ENCODE measurements around the gene RGL1. TPM values are rescaled to one million over a fixed set of nuclear protein-coding genes. Genes with fewer than 3 reads are reported as not detected.
A peak's percentile ranks its signal among the peaks of the same experiment; 100 is the strongest.

Gene RGL1
- total RNA-seq, 1 experiment from 2014 or later, result 74.0 TPM

DNA sequence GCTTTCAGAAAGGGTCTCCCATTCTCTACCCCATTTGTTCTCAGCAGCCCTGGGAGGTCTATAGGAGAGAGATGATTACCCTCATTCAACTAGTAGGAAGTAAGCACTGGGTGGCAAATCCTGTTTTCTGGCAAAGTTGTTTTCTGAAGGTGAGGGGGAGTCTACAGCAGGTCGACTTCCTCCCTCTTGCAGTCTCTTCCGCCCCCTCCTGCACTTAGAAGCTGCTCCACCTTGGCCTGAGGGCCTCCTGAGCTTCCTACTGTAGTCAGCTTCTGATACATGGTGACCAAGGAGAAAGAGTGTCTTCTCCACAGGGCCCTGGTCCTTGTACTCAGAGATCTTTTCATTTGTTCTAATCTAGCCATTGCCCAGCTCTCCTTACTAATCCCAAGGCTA is 93.1 kb downstream of the RGL1 start:
- Histone ChIP-seq H3K27ac (ENCODE audit: low read depth, low read length, poor library complexity, severe bottlenecking) (peak overlapping the region; percentile 44), H3K36me3 (ENCODE audit: insufficient read depth, low read length, poor library complexity, severe bottlenecking) (peaks cover 94% of the 10 kb centered on the region), H3K4me1 (ENCODE audit: insufficient read depth, low read length, poor library complexity, severe bottlenecking) (peaks cover 15% of the 10 kb centered on the region), H3K9me3 (ENCODE audit: low read depth, low read length, poor library complexity, severe bottlenecking) (no peaks in the 10 kb centered on the region), H3K27me3 (replicated peaks; ENCODE audit: insufficient read depth, low read depth, low read length, poor library complexity) (no peaks in the 10 kb centered on the region), H3K4me3 (ENCODE audit: low read depth, low read length, poor library complexity, severe bottlenecking) (no peak overlapping the region)
- BruUV-seq (replicated peaks), result no TSS peak
- intact Hi-C loops (cut with micrococcal nuclease; ENCODE audit: unreplicated experiment), result no loop called here
- no peak for TF ChIP-seq EZH2 (IDR thresholded peaks at IDR 0.05; ENCODE audit: borderline replicate concordance, low read depth, low read length, poor library complexity, severe bottlenecking)
- TF ChIP-seq, protein P1, sequence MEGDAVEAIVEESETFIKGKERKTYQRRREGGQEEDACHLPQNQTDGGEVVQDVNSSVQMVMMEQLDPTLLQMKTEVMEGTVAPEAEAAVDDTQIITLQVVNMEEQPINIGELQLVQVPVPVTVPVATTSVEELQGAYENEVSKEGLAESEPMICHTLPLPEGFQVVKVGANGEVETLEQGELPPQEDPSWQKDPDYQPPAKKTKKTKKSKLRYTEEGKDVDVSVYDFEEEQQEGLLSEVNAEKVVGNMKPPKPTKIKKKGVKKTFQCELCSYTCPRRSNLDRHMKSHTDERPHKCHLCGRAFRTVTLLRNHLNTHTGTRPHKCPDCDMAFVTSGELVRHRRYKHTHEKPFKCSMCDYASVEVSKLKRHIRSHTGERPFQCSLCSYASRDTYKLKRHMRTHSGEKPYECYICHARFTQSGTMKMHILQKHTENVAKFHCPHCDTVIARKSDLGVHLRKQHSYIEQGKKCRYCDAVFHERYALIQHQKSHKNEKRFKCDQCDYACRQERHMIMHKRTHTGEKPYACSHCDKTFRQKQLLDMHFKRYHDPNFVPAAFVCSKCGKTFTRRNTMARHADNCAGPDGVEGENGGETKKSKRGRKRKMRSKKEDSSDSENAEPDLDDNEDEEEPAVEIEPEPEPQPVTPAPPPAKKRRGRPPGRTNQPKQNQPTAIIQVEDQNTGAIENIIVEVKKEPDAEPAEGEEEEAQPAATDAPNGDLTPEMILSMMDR (conservative IDR thresholded peaks at IDR 0.05; ENCODE audit: low read depth, low read length), result no peak
- CTCF ChIA-PET, result no interaction called here
- no peak for DNase-seq (ENCODE audit: low spot score)
- POLR2A ChIA-PET (ENCODE audit: low non-redundant PET), result no interaction called here

DNA sequence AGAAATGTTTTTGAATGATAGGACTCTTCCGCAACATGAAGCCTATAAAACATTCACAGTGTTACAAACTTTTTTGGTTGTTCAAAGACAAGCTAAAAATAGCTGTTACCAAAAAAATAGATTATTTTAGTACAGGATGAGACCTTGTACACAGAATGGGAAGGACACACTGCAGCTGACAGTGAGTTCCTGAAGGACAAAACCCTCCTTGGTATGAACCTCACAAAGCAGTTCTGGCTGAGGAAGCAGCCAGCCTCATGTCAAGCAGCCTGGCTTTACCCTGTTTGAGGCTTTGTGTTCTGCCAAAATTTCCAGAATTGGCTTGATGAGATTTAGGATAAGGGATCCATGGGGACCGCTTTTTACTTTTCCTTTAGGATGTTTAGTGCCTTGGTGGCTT is 93.7 kb downstream of the RGL1 start:
- H3K9me3 ChIP-seq (ENCODE audit: low read depth, low read length, poor library complexity, severe bottlenecking), result no peaks in the 10 kb centered on the region
- CTCF ChIA-PET, result no interaction called here
- H3K27me3 ChIP-seq (replicated peaks; ENCODE audit: insufficient read depth, low read depth, low read length, poor library complexity), result no peaks in the 10 kb centered on the region
- peaks cover 9% of the 10 kb centered on the region for H3K4me1 ChIP-seq (ENCODE audit: insufficient read depth, low read length, poor library complexity, severe bottlenecking)
- POLR2A ChIA-PET (ENCODE audit: low non-redundant PET), result no interaction called here
- DNase-seq (ENCODE audit: low spot score), result no peak
- no TSS peak for BruUV-seq (replicated peaks)
- peak overlapping the region; percentile 44 for H3K27ac ChIP-seq (ENCODE audit: low read depth, low read length, poor library complexity, severe bottlenecking)
- H3K4me3 ChIP-seq (ENCODE audit: low read depth, low read length, poor library complexity, severe bottlenecking), result no peak overlapping the region
- intact Hi-C loops (cut with micrococcal nuclease; ENCODE audit: unreplicated experiment), result no loop called here
- H3K36me3 ChIP-seq (ENCODE audit: insufficient read depth, low read length, poor library complexity, severe bottlenecking), result peaks cover 94% of the 10 kb centered on the region
- TF ChIP-seq, protein P1 (conservative IDR thresholded peaks at IDR 0.05; ENCODE audit: low read depth, low read length), result no peak
- TF ChIP-seq EZH2 (IDR thresholded peaks at IDR 0.05; ENCODE audit: borderline replicate concordance, low read depth, low read length, poor library complexity, severe bottlenecking), result no peak

DNA sequence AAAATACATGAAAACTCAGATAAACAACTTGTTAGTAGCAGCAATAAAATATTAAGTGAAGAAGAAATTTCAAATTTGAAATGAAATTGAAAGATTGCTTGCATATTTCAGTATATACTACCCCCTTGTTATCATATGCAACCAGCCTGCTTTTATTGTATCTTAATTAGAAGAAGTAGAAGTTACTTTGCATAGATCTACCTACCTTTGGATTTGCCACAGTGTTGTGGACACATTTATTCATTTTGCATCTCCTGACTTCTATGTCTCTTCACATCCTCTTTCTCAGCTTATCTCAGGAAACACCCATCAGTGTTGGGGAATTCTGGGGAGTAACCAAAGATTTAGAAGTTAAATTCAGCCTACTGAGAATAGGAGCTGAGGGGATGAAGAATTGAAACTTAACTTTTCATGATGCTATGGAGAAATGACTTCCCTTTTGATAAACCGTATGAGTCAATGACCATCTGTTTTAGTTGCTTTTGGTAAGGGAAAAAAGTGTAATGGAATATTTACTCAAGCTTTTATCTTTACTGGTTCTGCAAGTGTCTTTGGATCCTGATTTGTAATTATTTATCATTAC is 96.9 kb downstream of the RGL1 start:
- BruUV-seq (replicated peaks), result TSS peak; percentile 18

More for the DNA sequence above, 96.9 kb downstream of the RGL1 start:
- Histone ChIP-seq H3K27me3 (replicated peaks; ENCODE audit: insufficient read depth, low read depth, low read length, poor library complexity) (no peaks in the 10 kb centered on the region), H3K4me3 (ENCODE audit: low read depth, low read length, poor library complexity, severe bottlenecking) (no peak overlapping the region), H3K9me3 (ENCODE audit: low read depth, low read length, poor library complexity, severe bottlenecking) (no peaks in the 10 kb centered on the region), H3K27ac (ENCODE audit: low read depth, low read length, poor library complexity, severe bottlenecking) (no peak overlapping the region), H3K4me1 (ENCODE audit: insufficient read depth, low read length, poor library complexity, severe bottlenecking) (no peaks in the 10 kb centered on the region), H3K36me3 (ENCODE audit: insufficient read depth, low read length, poor library complexity, severe bottlenecking) (peaks cover 90% of the 10 kb centered on the region)
- ChIA-PET CTCF (no interaction called here), POLR2A (ENCODE audit: low non-redundant PET) (no interaction called here)
- no peak for DNase-seq (ENCODE audit: low spot score)
- intact Hi-C loops (cut with micrococcal nuclease; ENCODE audit: unreplicated experiment), result no loop called here
- no peak for TF ChIP-seq EZH2 (IDR thresholded peaks at IDR 0.05; ENCODE audit: borderline replicate concordance, low read depth, low read length, poor library complexity, severe bottlenecking)
- TF ChIP-seq, protein P1 (conservative IDR thresholded peaks at IDR 0.05; ENCODE audit: low read depth, low read length), result no peak

Measured in A673 (cell line).